RWPE2 (cell line): ENCODE measurements around the gene ATXN7.

Experiments
- ATAC-seq: fragments of 200-7000 bp; cut with Tn5 transposase; 3 replicates; pipeline ENCODE4 v1.9.1; 2021; ENCODE audit warnings: low read depth
- DNase-seq: peaks from one replicate; pipeline ENCODE4 v3.0.0-alpha.2; 2020; ENCODE audit warnings: low spot score
- H3K27ac ChIP-seq: fragments of 450-650 bp; 2 replicates; pipeline ENCODE4 v1.5.1; 2017; ENCODE audit warnings: mild to moderate bottlenecking; ENCODE audit not compliant: poor library complexity, severe bottlenecking
- H3K27me3 ChIP-seq: fragments of 250-450 bp; sonication (Bioruptor Pico); 2 replicates; pipeline ENCODE4 v1.5.1; 2021; ENCODE audit warnings: mild to moderate bottlenecking, moderate library complexity; ENCODE audit not compliant: insufficient read depth, poor library complexity, severe bottlenecking
- H3K36me3 ChIP-seq: fragments of 250-450 bp; sonication (Bioruptor Pico); 2 replicates; pipeline ENCODE4 v1.5.1; 2020; ENCODE audit warnings: low read depth, mild to moderate bottlenecking, moderate library complexity
- H3K4me1 ChIP-seq: fragments of 250-450 bp; sonication (Bioruptor Pico); 2 replicates; pipeline ENCODE4 v1.5.1; 2021; ENCODE audit warnings: mild to moderate bottlenecking, moderate library complexity; ENCODE audit not compliant: insufficient read depth, poor library complexity, severe bottlenecking
- H3K4me3 ChIP-seq: fragments of 250-450 bp; sonication (Bioruptor Pico); 2 replicates; pipeline ENCODE4 v1.5.1; 2021; ENCODE audit warnings: mild to moderate bottlenecking, moderate library complexity; ENCODE audit not compliant: severe bottlenecking
- H3K9me3 ChIP-seq: fragments of 250-450 bp; sonication (Bioruptor Pico); 2 replicates; pipeline ENCODE4 v1.5.1; 2021; ENCODE audit warnings: mild to moderate bottlenecking, moderate library complexity; ENCODE audit not compliant: severe bottlenecking
- CTCF ChIP-seq: fragments of 450-650 bp; IDR thresholded peaks from one replicate; pipeline ENCODE4 v1.5.1; 2017; ENCODE audit warnings: mild to moderate bottlenecking, moderate library complexity; ENCODE audit not compliant: poor library complexity, severe bottlenecking

The ATXN7 gene

DNA sequence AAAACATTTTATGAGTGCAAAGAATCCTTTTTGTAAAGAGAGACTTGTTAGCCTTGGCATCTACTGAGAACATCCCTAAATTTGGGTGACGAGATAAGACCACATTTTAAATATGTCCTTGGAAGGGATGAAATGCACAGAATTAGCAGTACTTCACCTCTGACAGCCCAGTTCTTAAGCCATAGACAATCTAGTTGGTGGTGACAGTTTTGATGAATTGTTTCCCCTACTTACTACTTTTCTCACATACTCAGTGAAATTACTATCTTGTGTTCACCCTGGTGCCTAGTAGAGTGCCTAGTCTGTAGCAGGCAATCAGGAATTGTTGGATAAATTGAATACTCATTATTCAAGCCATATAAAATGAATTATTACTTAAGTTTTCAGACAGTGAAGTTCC is 45.1 kb downstream of the ATXN7 start:
- H3K4me1 ChIP-seq: peaks cover 8% of the 10 kb centered on the region
- H3K9me3 ChIP-seq: no peaks in the 10 kb centered on the region
- peaks cover 2% of the 10 kb centered on the region for H3K36me3 ChIP-seq
- ATAC-seq (no peak), DNase-seq (no peak)
- H3K27me3 ChIP-seq: no peaks in the 10 kb centered on the region
- H3K27ac ChIP-seq: no peak overlapping the region
- no peak overlapping the region for H3K4me3 ChIP-seq
- TF ChIP-seq CTCF: no peak

DNA sequence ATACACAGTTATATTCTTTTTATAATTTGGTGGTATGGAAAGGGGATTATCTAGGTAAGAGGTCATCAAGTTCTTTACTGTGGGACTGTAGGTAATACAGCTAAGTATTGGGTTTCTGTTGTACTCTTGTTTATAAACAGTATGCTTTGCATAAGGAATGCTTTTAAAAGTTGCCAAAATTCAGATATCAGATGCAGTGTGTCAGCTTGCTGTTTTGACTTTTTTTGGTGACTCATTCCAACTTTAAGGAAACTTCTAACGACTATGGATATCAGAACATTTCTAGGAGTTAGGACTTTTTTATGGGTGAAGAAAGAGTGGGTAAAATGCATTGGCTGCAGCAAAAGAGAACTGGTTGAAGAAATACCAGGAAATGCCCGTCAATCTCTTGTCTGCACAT is 45.8 kb downstream of the ATXN7 start:
- Histone ChIP-seq H3K27me3 (no peaks in the 10 kb centered on the region), H3K36me3 (peaks cover 4% of the 10 kb centered on the region), H3K9me3 (no peaks in the 10 kb centered on the region), H3K4me1 (peaks cover 14% of the 10 kb centered on the region), H3K4me3 (no peak overlapping the region), H3K27ac (no peak overlapping the region)
- TF ChIP-seq CTCF: no peak
- DNase-seq (no peak), ATAC-seq (no peak)

GRCh38 chr3:63910001-63910400 is 46.3 kb downstream of the ATXN7 start:
- Histone ChIP-seq H3K4me1 (peaks cover 16% of the 10 kb centered on the region), H3K9me3 (no peaks in the 10 kb centered on the region), H3K4me3 (no peak overlapping the region), H3K27me3 (no peaks in the 10 kb centered on the region), H3K36me3 (peaks cover 10% of the 10 kb centered on the region), H3K27ac (no peak overlapping the region)
- TF ChIP-seq CTCF: no peak
- DNase-seq (no peak), ATAC-seq (no peak)

GRCh38 chr3:63910891-63911290 is 47.2 kb downstream of the ATXN7 start:
- no peak for ATAC-seq
- DNase-seq: no peak
- Histone ChIP-seq H3K4me1 (peaks cover 16% of the 10 kb centered on the region), H3K36me3 (peaks cover 18% of the 10 kb centered on the region), H3K27me3 (no peaks in the 10 kb centered on the region), H3K27ac (peak overlapping the region; percentile 78), H3K4me3 (peak overlapping the region; percentile 85), H3K9me3 (no peaks in the 10 kb centered on the region)
- no peak for TF ChIP-seq CTCF

DNA sequence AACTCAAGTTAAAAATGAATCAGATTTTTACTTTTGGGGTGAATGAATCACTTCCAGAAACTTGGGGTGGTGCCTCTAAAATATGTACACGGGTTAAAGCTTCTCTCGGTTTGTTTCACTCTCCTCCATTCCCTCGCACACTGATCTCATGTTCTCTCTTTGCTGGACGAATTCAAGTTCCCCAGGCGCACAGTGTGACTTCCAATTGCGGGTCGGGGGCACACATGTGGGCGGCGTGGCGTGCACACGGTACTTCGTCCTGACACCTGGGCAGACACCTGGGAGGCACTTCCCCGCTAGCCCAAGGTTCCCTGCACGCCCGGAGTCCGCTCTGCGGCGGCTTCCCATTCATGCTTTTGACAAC is 47.8 kb downstream of the ATXN7 start:
- Histone ChIP-seq H3K27me3 (no peaks in the 10 kb centered on the region), H3K36me3 (peaks cover 24% of the 10 kb centered on the region), H3K4me1 (peaks cover 16% of the 10 kb centered on the region), H3K27ac (peak overlapping the region; percentile 78), H3K4me3 (peak overlapping the region; percentile 85), H3K9me3 (no peaks in the 10 kb centered on the region)
- DNase-seq (no peak), ATAC-seq (no peak; the same call in 2 of the 3 replicates)
- TF ChIP-seq CTCF: no peak
